HepG2 (cell line): ENCODE data around the gene ESPN. TPM values are rescaled to one million over a fixed set of nuclear protein-coding genes. Genes with fewer than 3 reads are reported as not detected.

Source experiments
- CEBPG ChIP-seq: IDR thresholded peaks from 2 replicates; pipeline ENCODE4 v1.6.1; 2016
- FOXO1 ChIP-seq: sonication (generic); formaldehyde crosslinking; IDR thresholded peaks from 2 replicates; pipeline ENCODE4 v1.4.0; 2020; ENCODE audit warnings: missing genetic modification reagents
- KDM2A ChIP-seq: sonication (generic); formaldehyde crosslinking; IDR thresholded peaks from 2 replicates; pipeline ENCODE4 v1.4.0; 2020; ENCODE audit warnings: low read depth, missing genetic modification reagents, borderline replicate concordance
- NR2F6 ChIP-seq, 2 experiments: IDR thresholded peaks; 2 replicates each; pipeline ENCODE4 v1.6.1; 2016; ENCODE audit warnings: antibody characterized with exemption in 1 of 2, mild to moderate bottlenecking in 1 of 2
- RFX1 ChIP-seq: fragments of 450-650 bp; IDR thresholded peaks from 2 replicates; pipeline ENCODE4 v1.6.1; 2017
- RFXAP ChIP-seq: sonication (generic); formaldehyde crosslinking; IDR thresholded peaks from 2 replicates; pipeline ENCODE4 v1.4.0; 2020; ENCODE audit warnings: missing genetic modification reagents, borderline replicate concordance
- RORA ChIP-seq: sonication (generic); formaldehyde crosslinking; IDR thresholded peaks from 2 replicates; pipeline ENCODE4 v1.5.0; 2020; ENCODE audit warnings: mild to moderate bottlenecking, missing genetic modification reagents, moderate library complexity
- ZNF136 ChIP-seq: sonication (generic); formaldehyde crosslinking; IDR thresholded peaks from 2 replicates; pipeline ENCODE4 v1.8.1; 2022; ENCODE audit warnings: low read depth, mild to moderate bottlenecking, moderate library complexity, missing genetic modification reagents
- ZNF260 ChIP-seq: sonication (generic); formaldehyde crosslinking; IDR thresholded peaks from 2 replicates; pipeline ENCODE4 v1.4.0; 2020; ENCODE audit warnings: missing genetic modification reagents, low read depth, mild to moderate bottlenecking, borderline replicate concordance
- ZNF263 ChIP-seq: sonication (generic); formaldehyde crosslinking; IDR thresholded peaks from 2 replicates; pipeline ENCODE4 v1.4.0; 2020; ENCODE audit warnings: missing genetic modification reagents
- ZNF275 ChIP-seq: sonication (generic); formaldehyde crosslinking; IDR thresholded peaks from 2 replicates; pipeline ENCODE4 v1.8.0; 2022; ENCODE audit warnings: missing genetic modification reagents, mild to moderate bottlenecking, inconsistent platforms, borderline replicate concordance
- ZNF333 ChIP-seq: sonication (generic); formaldehyde crosslinking; IDR thresholded peaks from 2 replicates; pipeline ENCODE4 v1.4.0; 2020; ENCODE audit warnings: mild to moderate bottlenecking, missing genetic modification reagents, borderline replicate concordance
- ZNF335 ChIP-seq: sonication (generic); formaldehyde crosslinking; IDR thresholded peaks from 2 replicates; pipeline ENCODE4 v1.4.0; 2020; ENCODE audit warnings: missing genetic modification reagents
- ZNF577 ChIP-seq: sonication (generic); formaldehyde crosslinking; IDR thresholded peaks from 2 replicates; pipeline ENCODE4 v1.4.0; 2020; ENCODE audit warnings: mild to moderate bottlenecking, low read depth, missing genetic modification reagents, borderline replicate concordance
- ZNF652 ChIP-seq: IDR thresholded peaks from 2 replicates; pipeline ENCODE4 v1.6.1; 2016; ENCODE audit warnings: low read depth, borderline replicate concordance
- ZNF775 ChIP-seq: sonication (generic); formaldehyde crosslinking; IDR thresholded peaks from 2 replicates; pipeline ENCODE4 v1.4.0; 2020; ENCODE audit warnings: missing genetic modification reagents, mild to moderate bottlenecking, moderate library complexity, borderline replicate concordance
- ZNF841 ChIP-seq: sonication (generic); formaldehyde crosslinking; IDR thresholded peaks from 2 replicates; pipeline ENCODE4 v1.8.1; 2023; ENCODE audit warnings: missing genetic modification reagents, borderline replicate concordance
- polyA plus RNA-seq, 8 experiments: library from polyadenylated mRNA; depleted of rRNA in 3 of 8; stranded (reverse) in 7 of 8; unstranded in 1 of 8; fragments of >200 nt; fragmentation: Illumina TruSeq in 4 of 8; extraction: Trizol in 4 of 8; gene quantifications; 2 replicates each; pipeline versions ENCODE4 v1.2.1 to v1.2.3, GENCODE V29; 2011 to 2016; ENCODE audit warnings: low read depth in 4 of 8, missing spikeins in 1 of 8, mixed read lengths in 1 of 8; ENCODE audit not compliant: insufficient read depth in 1 of 8
- total RNA-seq, 5 experiments: library from RNA; depleted of rRNA; stranded (reverse); fragments of >200 nt; fragmentation: Illumina TruSeq; extraction: Trizol; gene quantifications; 2 replicates each; pipeline ENCODE4 v1.2.3, GENCODE V29; 2016; ENCODE audit warnings: low read depth in 1 of 5
- TF ChIP-seq, protein P1 (sequence below): sonication (generic); formaldehyde crosslinking; IDR thresholded peaks from 2 replicates; pipeline ENCODE4 v1.5.0; 2020; ENCODE audit warnings: missing genetic modification reagents, mild to moderate bottlenecking, borderline replicate concordance
- TF ChIP-seq, protein P2 (sequence below): sonication (generic); formaldehyde crosslinking; IDR thresholded peaks from 2 replicates; pipeline ENCODE4 v1.5.0; 2020; ENCODE audit warnings: missing genetic modification reagents, mild to moderate bottlenecking, borderline replicate concordance
- TF ChIP-seq, protein P3 (sequence below): sonication (generic); formaldehyde crosslinking; IDR thresholded peaks from 2 replicates; pipeline ENCODE4 v1.4.0; 2020; ENCODE audit warnings: missing genetic modification reagents, borderline replicate concordance
- TF ChIP-seq, protein P4 (sequence below): sonication (generic); formaldehyde crosslinking; IDR thresholded peaks from 2 replicates; pipeline ENCODE4 v1.5.1; 2020; ENCODE audit warnings: mild to moderate bottlenecking, missing genetic modification reagents, moderate library complexity

The ESPN gene
- total and polyA plus RNA-seq, 2 of the 13 experiments (the other 11 are each of a cell fraction or from before 2014, with no cell fraction given), result 48.6 to 54.2 TPM

DNA sequence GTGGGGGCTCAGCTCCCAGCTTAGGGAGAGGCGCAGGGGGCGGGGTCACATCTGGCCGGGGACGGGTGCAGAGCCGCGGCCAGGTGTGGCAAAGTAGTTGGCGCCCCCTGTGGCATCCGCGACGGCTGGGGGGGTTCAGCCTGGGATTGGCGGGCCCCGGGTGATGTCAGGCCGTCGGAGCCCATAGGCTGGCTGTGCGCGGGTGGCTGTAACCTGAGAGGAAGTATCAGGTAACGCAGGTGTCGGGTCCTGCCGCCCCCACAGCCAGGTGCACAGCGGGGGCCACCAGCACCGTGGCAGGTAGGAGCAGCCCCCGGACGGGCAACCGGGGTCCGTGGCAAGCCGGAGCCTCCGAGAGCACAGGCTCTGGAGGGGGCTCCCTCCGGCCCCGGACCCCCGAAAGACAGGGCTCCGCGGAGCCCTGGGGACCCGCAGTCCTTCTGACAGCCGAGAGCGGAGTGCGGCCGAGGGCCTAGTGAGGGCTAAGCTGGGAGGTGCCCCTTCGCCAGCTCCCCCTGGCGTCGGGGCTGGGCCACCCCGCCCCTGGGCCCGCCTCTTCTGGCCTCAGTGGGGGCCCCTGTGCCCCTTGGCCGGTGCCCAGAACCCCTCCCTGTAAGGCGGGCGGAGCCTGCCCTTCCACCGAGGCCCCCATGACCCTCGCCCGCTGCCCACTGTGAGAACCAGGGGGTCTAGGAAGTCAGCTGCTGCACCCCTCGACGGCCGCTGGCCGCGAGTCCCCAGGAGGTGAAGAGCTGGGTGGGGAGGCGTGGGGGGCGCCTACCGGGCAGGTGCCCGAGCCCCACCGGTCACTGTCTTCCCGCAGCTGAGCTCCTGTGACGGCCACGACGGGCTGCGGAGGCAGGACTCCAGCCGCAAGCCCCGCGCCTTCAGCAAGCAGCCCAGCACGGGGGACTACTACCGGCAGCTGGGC is 23.5 kb downstream of the ESPN start (continued):
- no peak for TF ChIP-seq ZNF652
- TF ChIP-seq ZNF333 (CRISPR knock-in tag), result no peak
- peak; percentile 56 for TF ChIP-seq NR2F6 (IDR thresholded peaks at IDR 0.05)
- TF ChIP-seq NR2F6 (CRISPR knock-in tag; IDR thresholded peaks at IDR 0.05), result peak; percentile 71; the same call in 1 of the 2 replicates
- peak; percentile 48; the same call in 1 of the 2 replicates for TF ChIP-seq KDM2A (CRISPR knock-in tag)
- TF ChIP-seq RFX1, result no peak
- TF ChIP-seq, protein P1, sequence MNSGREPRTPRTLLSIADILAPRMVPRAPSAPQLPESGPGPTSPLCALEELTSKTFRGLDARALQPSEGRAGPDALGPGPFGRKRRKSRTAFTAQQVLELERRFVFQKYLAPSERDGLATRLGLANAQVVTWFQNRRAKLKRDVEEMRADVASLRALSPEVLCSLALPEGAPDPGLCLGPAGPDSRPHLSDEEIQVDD (CRISPR knock-in tag), result no peak; the same call in 1 of the 2 replicates
- TF ChIP-seq CEBPG (CRISPR knock-in tag), result no peak
- TF ChIP-seq FOXO1 (CRISPR knock-in tag), result no peak
- peak; percentile 53; the same call in 1 of the 2 replicates for TF ChIP-seq RFXAP
- TF ChIP-seq ZNF841 (CRISPR knock-in tag), result no peak
- TF ChIP-seq, protein P2, sequence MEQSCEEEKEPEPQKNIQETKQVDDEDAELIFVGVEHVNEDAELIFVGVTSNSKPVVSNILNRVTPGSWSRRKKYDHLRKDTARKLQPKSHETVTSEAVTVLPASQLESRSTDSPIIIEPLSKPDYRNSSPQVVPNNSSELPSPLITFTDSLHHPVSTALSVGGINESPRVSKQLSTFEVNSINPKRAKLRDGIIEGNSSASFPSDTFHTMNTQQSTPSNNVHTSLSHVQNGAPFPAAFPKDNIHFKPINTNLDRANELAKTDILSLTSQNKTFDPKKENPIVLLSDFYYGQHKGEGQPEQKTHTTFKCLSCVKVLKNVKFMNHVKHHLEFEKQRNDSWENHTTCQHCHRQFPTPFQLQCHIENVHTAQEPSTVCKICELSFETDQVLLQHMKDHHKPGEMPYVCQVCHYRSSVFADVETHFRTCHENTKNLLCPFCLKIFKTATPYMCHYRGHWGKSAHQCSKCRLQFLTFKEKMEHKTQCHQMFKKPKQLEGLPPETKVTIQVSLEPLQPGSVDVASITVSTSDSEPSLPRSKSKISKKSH (CRISPR knock-in tag), result no peak; the same call in 1 of the 2 replicates
- TF ChIP-seq, protein P3, sequence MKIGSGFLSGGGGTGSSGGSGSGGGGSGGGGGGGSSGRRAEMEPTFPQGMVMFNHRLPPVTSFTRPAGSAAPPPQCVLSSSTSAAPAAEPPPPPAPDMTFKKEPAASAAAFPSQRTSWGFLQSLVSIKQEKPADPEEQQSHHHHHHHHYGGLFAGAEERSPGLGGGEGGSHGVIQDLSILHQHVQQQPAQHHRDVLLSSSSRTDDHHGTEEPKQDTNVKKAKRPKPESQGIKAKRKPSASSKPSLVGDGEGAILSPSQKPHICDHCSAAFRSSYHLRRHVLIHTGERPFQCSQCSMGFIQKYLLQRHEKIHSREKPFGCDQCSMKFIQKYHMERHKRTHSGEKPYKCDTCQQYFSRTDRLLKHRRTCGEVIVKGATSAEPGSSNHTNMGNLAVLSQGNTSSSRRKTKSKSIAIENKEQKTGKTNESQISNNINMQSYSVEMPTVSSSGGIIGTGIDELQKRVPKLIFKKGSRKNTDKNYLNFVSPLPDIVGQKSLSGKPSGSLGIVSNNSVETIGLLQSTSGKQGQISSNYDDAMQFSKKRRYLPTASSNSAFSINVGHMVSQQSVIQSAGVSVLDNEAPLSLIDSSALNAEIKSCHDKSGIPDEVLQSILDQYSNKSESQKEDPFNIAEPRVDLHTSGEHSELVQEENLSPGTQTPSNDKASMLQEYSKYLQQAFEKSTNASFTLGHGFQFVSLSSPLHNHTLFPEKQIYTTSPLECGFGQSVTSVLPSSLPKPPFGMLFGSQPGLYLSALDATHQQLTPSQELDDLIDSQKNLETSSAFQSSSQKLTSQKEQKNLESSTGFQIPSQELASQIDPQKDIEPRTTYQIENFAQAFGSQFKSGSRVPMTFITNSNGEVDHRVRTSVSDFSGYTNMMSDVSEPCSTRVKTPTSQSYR (CRISPR knock-in tag), result no peak
- TF ChIP-seq RORA (CRISPR knock-in tag), result no peak
- 0 out of 2 replicates have a peak, but pooled peaks have one; percentile 67 for TF ChIP-seq ZNF275
- no peak for TF ChIP-seq ZNF577
- TF ChIP-seq ZNF775 (CRISPR knock-in tag), result no peak
- TF ChIP-seq ZNF263, result peak; percentile 30; the same call in 1 of the 2 replicates
- TF ChIP-seq ZNF136 (CRISPR knock-in tag), result peak; percentile 33; the same call in 1 of the 2 replicates
- TF ChIP-seq, protein P4, sequence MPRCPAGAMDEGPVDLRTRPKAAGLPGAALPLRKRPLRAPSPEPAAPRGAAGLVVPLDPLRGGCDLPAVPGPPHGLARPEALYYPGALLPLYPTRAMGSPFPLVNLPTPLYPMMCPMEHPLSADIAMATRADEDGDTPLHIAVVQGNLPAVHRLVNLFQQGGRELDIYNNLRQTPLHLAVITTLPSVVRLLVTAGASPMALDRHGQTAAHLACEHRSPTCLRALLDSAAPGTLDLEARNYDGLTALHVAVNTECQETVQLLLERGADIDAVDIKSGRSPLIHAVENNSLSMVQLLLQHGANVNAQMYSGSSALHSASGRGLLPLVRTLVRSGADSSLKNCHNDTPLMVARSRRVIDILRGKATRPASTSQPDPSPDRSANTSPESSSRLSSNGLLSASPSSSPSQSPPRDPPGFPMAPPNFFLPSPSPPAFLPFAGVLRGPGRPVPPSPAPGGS (CRISPR knock-in tag), result no peak; the same call in none of the 2 replicates
- TF ChIP-seq ZNF260 (CRISPR knock-in tag), result no peak
- TF ChIP-seq ZNF335 (CRISPR knock-in tag), result no peak
